ENCODE measurements around the gene HDAC9. TPM values are rescaled to one million over a fixed set of nuclear protein-coding genes. Genes with fewer than 3 reads are reported as not detected.

Gene HDAC9
- total RNA-seq, 2 experiments from 2014 or later = not detected

- CTCF ChIA-PET = interaction anchor here (0.6 kb wide), 1 partner anchor 38 kb away, joined by 4 read pairs; no protein-coding TSS in a partner anchor
- H3K27me3 Mint-ChIP-seq (ENCODE audit: low read depth) = no peaks in the 10 kb centered on the region
- no peaks in the 10 kb centered on the region for H3K36me3 Mint-ChIP-seq (ENCODE audit: low read depth)
These were observed 58.1 kb downstream of the HDAC9 start for GRCh38 chr7:18553605-18554003.

GRCh38 chr7:18555120-18555519, 59.6 kb downstream of the HDAC9 start:
- Mint-ChIP-seq H3K4me1 (ENCODE audit: low read depth) (no peaks in the 10 kb centered on the region), H3K27me3 (ENCODE audit: low read depth) (no peaks in the 10 kb centered on the region), H3K36me3 (ENCODE audit: low read depth) (no peaks in the 10 kb centered on the region), H3K9me3 (no peaks in the 10 kb centered on the region), H3K27ac (no peak overlapping the region), H3K4me3 (no peak overlapping the region)
- intact Hi-C loops (cut with micrococcal nuclease) = no loop called here
- CTCF ChIA-PET = interaction anchor here (0.5 kb wide), 1 partner anchor 26 kb away, joined by 3 read pairs; no protein-coding TSS in a partner anchor
- DNase-seq = no peak

More at GRCh38 chr7:18553605-18554003, 58.1 kb downstream of the HDAC9 start:
- intact Hi-C loops (cut with micrococcal nuclease) = no loop called here
- no peak for DNase-seq
- Mint-ChIP-seq H3K4me3 (no peak overlapping the region), H3K27ac (no peak overlapping the region), H3K4me1 (ENCODE audit: low read depth) (no peaks in the 10 kb centered on the region), H3K9me3 (no peaks in the 10 kb centered on the region)

GRCh38 chr7:18555968-18556367, 60.4 kb downstream of the HDAC9 start:
- no peaks in the 10 kb centered on the region for H3K27me3 Mint-ChIP-seq (ENCODE audit: low read depth)

GRCh38 chr7:18558503-18558902, 63.0 kb downstream of the HDAC9 start:
- intact Hi-C loops (cut with micrococcal nuclease) = no loop called here
- H3K4me3 Mint-ChIP-seq = no peak overlapping the region
- no peaks in the 10 kb centered on the region for H3K4me1 Mint-ChIP-seq (ENCODE audit: low read depth)
- CTCF ChIA-PET = no interaction called here
- no peaks in the 10 kb centered on the region for H3K27me3 Mint-ChIP-seq (ENCODE audit: low read depth)
- no peaks in the 10 kb centered on the region for H3K9me3 Mint-ChIP-seq
- H3K36me3 Mint-ChIP-seq (ENCODE audit: low read depth) = no peaks in the 10 kb centered on the region
- no peak for DNase-seq
- no peak overlapping the region for H3K27ac Mint-ChIP-seq

More at GRCh38 chr7:18555968-18556367, 60.4 kb downstream of the HDAC9 start:
- H3K9me3 Mint-ChIP-seq = no peaks in the 10 kb centered on the region
- CTCF ChIA-PET = no interaction called here
- no peaks in the 10 kb centered on the region for H3K36me3 Mint-ChIP-seq (ENCODE audit: low read depth)
- H3K4me1 Mint-ChIP-seq (ENCODE audit: low read depth) = no peaks in the 10 kb centered on the region
- H3K27ac Mint-ChIP-seq = no peak overlapping the region
- no peak for DNase-seq
- intact Hi-C loops (cut with micrococcal nuclease) = no loop called here
- no peak overlapping the region for H3K4me3 Mint-ChIP-seq

- no peak for DNase-seq
- Mint-ChIP-seq H3K9me3 (no peaks in the 10 kb centered on the region), H3K4me3 (no peak overlapping the region), H3K36me3 (ENCODE audit: low read depth) (no peaks in the 10 kb centered on the region), H3K27me3 (ENCODE audit: low read depth) (no peaks in the 10 kb centered on the region), H3K27ac (no peak overlapping the region), H3K4me1 (ENCODE audit: low read depth) (no peaks in the 10 kb centered on the region)
- CTCF ChIA-PET = no interaction called here
- intact Hi-C loops (cut with micrococcal nuclease) = no loop called here
These were observed 63.4 kb downstream of the HDAC9 start for GRCh38 chr7:18558910-18559309.

- no peaks in the 10 kb centered on the region for H3K36me3 Mint-ChIP-seq (ENCODE audit: low read depth)
- CTCF ChIA-PET = no interaction called here
- no peak overlapping the region for H3K27ac Mint-ChIP-seq
- no peaks in the 10 kb centered on the region for H3K4me1 Mint-ChIP-seq (ENCODE audit: low read depth)
- DNase-seq = no peak
- no peaks in the 10 kb centered on the region for H3K9me3 Mint-ChIP-seq
- intact Hi-C loops (cut with micrococcal nuclease) = no loop called here
- H3K4me3 Mint-ChIP-seq = no peak overlapping the region
- no peaks in the 10 kb centered on the region for H3K27me3 Mint-ChIP-seq (ENCODE audit: low read depth)
These were observed 64.2 kb downstream of the HDAC9 start for GRCh38 chr7:18559756-18560155.

GRCh38 chr7:18564779-18565178, 69.2 kb downstream of the HDAC9 start:
- DNase-seq = no peak
- Mint-ChIP-seq H3K27ac (no peak overlapping the region), H3K36me3 (ENCODE audit: low read depth) (no peaks in the 10 kb centered on the region), H3K9me3 (no peaks in the 10 kb centered on the region), H3K4me3 (no peak overlapping the region), H3K4me1 (ENCODE audit: low read depth) (no peaks in the 10 kb centered on the region), H3K27me3 (ENCODE audit: low read depth) (no peaks in the 10 kb centered on the region)
- CTCF ChIA-PET = interaction anchor here (0.6 kb wide), 1 partner anchor 200 kb away, joined by 3 read pairs; no protein-coding TSS in a partner anchor
- intact Hi-C loops (cut with micrococcal nuclease) = no loop called here

- Mint-ChIP-seq H3K27me3 (ENCODE audit: low read depth) (no peaks in the 10 kb centered on the region), H3K4me3 (no peak overlapping the region), H3K27ac (no peak overlapping the region), H3K9me3 (no peaks in the 10 kb centered on the region), H3K4me1 (ENCODE audit: low read depth) (no peaks in the 10 kb centered on the region), H3K36me3 (ENCODE audit: low read depth) (no peaks in the 10 kb centered on the region)
- CTCF ChIA-PET = interaction anchor here (0.6 kb wide), 1 partner anchor 587 kb away, joined by 3 read pairs; no protein-coding TSS in a partner anchor
- intact Hi-C loops (cut with micrococcal nuclease) = no loop called here
- no peak for DNase-seq
These were observed 69.8 kb downstream of the HDAC9 start for GRCh38 chr7:18565337-18565736.

GRCh38 chr7:18566205-18566604, 70.7 kb downstream of the HDAC9 start:
- Mint-ChIP-seq H3K36me3 (ENCODE audit: low read depth) (no peaks in the 10 kb centered on the region), H3K9me3 (no peaks in the 10 kb centered on the region), H3K27ac (no peak overlapping the region), H3K27me3 (ENCODE audit: low read depth) (no peaks in the 10 kb centered on the region), H3K4me1 (ENCODE audit: low read depth) (no peaks in the 10 kb centered on the region), H3K4me3 (no peak overlapping the region)
- CTCF ChIA-PET = interaction anchor here (0.6 kb wide), 1 partner anchor 1083 kb away, joined by 4 read pairs; no protein-coding TSS in a partner anchor
- intact Hi-C loops (cut with micrococcal nuclease) = no loop called here
- no peak for DNase-seq

GRCh38 chr7:18566829-18567228, 71.3 kb downstream of the HDAC9 start:
- H3K4me1 Mint-ChIP-seq (ENCODE audit: low read depth) = no peaks in the 10 kb centered on the region
- H3K27me3 Mint-ChIP-seq (ENCODE audit: low read depth) = no peaks in the 10 kb centered on the region
- no peaks in the 10 kb centered on the region for H3K36me3 Mint-ChIP-seq (ENCODE audit: low read depth)
- CTCF ChIA-PET = no interaction called here
- H3K9me3 Mint-ChIP-seq = no peaks in the 10 kb centered on the region
- no peak overlapping the region for H3K27ac Mint-ChIP-seq
- no peak for DNase-seq
- H3K4me3 Mint-ChIP-seq = no peak overlapping the region
- intact Hi-C loops (cut with micrococcal nuclease) = no loop called here

- Mint-ChIP-seq H3K4me3 (no peak overlapping the region), H3K27ac (no peak overlapping the region), H3K4me1 (ENCODE audit: low read depth) (no peaks in the 10 kb centered on the region), H3K36me3 (ENCODE audit: low read depth) (no peaks in the 10 kb centered on the region), H3K27me3 (ENCODE audit: low read depth) (no peaks in the 10 kb centered on the region), H3K9me3 (no peaks in the 10 kb centered on the region)
- CTCF ChIA-PET = no interaction called here
- intact Hi-C loops (cut with micrococcal nuclease) = loop anchor here (2.0 kb wide), 1 partner anchor 214 kb away; no protein-coding TSS in a partner anchor
- DNase-seq = no peak
These were observed 74.9 kb downstream of the HDAC9 start for GRCh38 chr7:18570441-18570840.

- Mint-ChIP-seq H3K9me3 (no peaks in the 10 kb centered on the region), H3K36me3 (ENCODE audit: low read depth) (no peaks in the 10 kb centered on the region), H3K27ac (no peak overlapping the region), H3K27me3 (ENCODE audit: low read depth) (no peaks in the 10 kb centered on the region), H3K4me3 (no peak overlapping the region), H3K4me1 (ENCODE audit: low read depth) (no peaks in the 10 kb centered on the region)
- intact Hi-C loops (cut with micrococcal nuclease) = loop anchor here (2.0 kb wide), 1 partner anchor 214 kb away; no protein-coding TSS in a partner anchor
- no peak for DNase-seq
- CTCF ChIA-PET = interaction anchor here (0.6 kb wide), 1 partner anchor 110 kb away, joined by 3 read pairs; no protein-coding TSS in a partner anchor
These were observed 75.4 kb downstream of the HDAC9 start for GRCh38 chr7:18570890-18571478.

- no peaks in the 10 kb centered on the region for H3K9me3 Mint-ChIP-seq
- no peaks in the 10 kb centered on the region for H3K27me3 Mint-ChIP-seq (ENCODE audit: low read depth)
- no peaks in the 10 kb centered on the region for H3K36me3 Mint-ChIP-seq (ENCODE audit: low read depth)
- no peaks in the 10 kb centered on the region for H3K4me1 Mint-ChIP-seq (ENCODE audit: low read depth)
- no peak for DNase-seq
- H3K4me3 Mint-ChIP-seq = no peak overlapping the region
- CTCF ChIA-PET = interaction anchor here (0.6 kb wide), 1 partner anchor 756 kb away, joined by 3 read pairs; no protein-coding TSS in a partner anchor
- H3K27ac Mint-ChIP-seq = no peak overlapping the region
- intact Hi-C loops (cut with micrococcal nuclease) = no loop called here
These were observed 76.6 kb downstream of the HDAC9 start for GRCh38 chr7:18572154-18572553.
